Activated CD4-positive, alpha-beta T cell treated with anti-CD3 and anti-CD28 coated beads for 36 hours (primary cell): ENCODE results near the gene ARID5A. TPM values are rescaled to one million over a fixed set of nuclear protein-coding genes. Genes with fewer than 3 reads are reported as not detected.
A peak's percentile ranks its signal among the peaks of the same experiment; 100 is the strongest.

Source experiments
- ATAC-seq: fragments of 200-7000 bp; cut with Tn5 transposase; one replicate; pipeline ENCODE4 v1.10.0; 2021; ENCODE audit warnings: mild to moderate bottlenecking, moderate library complexity
- CTCF ChIA-PET: fragments of 350-600 bp; sonication (Branson Sonifier 250); formaldehyde crosslinking; loops from one replicate; lab custom pipeline; 2021; ENCODE audit warnings: antibody characterized with exemption; lab: Charles Lee
- POLR2A ChIA-PET: fragments of 350-600 bp; sonication (Branson Sonifier 250); formaldehyde crosslinking; loops from one replicate; lab custom pipeline; 2021; ENCODE audit warnings: antibody characterized with exemption, inconsistent platforms; lab: Charles Lee
- DNase-seq: peaks from one replicate; pipeline ENCODE4 v3.0.0-alpha.2; 2020
- H3K27ac Mint-ChIP-seq: one replicate; pipeline ENCODE4 v1.8.0; 2021; ENCODE audit warnings: mixed read lengths
- H3K27me3 Mint-ChIP-seq: one replicate; pipeline ENCODE4 v1.8.0; 2021; ENCODE audit warnings: mixed read lengths
- H3K36me3 Mint-ChIP-seq: one replicate; pipeline ENCODE4 v1.8.0; 2021; ENCODE audit warnings: low read depth, mixed read lengths
- H3K4me1 Mint-ChIP-seq: one replicate; pipeline ENCODE4 v1.8.0; 2021; ENCODE audit warnings: mixed read lengths
- H3K4me3 Mint-ChIP-seq: one replicate; pipeline ENCODE4 v1.8.0; 2021; ENCODE audit warnings: mild to moderate bottlenecking, moderate library complexity, mixed read lengths
- H3K9me3 Mint-ChIP-seq: one replicate; pipeline ENCODE4 v1.8.0; 2021; ENCODE audit warnings: low read depth, mixed read lengths
- intact Hi-C, 2 experiments: fragments of 100-400 bp; cut with DNase I in 1 of 2; cut with micrococcal nuclease in 1 of 2; formaldehyde crosslinking; loops; one replicate each; pipeline versions ENCODE4 v1.14.2 to v1.15.1; 2022 to 2024; cut with DNase I, micrococcal nuclease
- total RNA-seq, 2 experiments: library from RNA; stranded (reverse); gene quantifications; one replicate each; pipeline ENCODE4 v1.2.3, GENCODE V29; 2021

Gene ARID5A
- total RNA-seq, 2 experiments from 2014 or later: 179 to 191 TPM

DNA sequence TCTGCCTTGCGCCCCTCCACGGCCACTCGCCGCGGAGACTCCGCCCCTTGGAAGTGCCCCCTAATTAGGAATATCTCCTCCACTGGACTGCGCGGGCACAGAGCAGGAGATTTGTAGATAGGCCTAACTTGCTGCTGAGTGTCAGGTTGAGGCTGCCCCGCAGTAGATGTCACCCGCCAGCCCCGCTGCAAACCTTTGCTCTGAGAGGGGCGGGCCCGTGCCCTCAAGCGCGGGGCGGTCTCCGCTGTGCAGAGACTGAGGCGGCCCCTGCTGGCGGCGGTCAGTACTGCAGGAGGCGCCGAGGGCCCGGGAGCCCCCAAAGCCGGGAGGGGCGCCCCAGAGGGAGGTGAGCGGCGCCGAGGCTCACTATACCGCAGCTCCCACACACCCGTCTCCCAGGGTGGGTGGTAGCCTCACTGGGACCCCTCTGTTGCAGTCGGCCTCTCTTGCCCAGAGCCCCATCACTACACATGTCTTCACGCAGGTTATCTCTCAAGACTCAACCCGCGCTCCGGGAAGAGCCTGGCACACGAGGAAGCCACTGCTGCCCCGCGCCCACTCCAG lies 28.5 kb upstream of the ARID5A start:
- intact Hi-C loops: loop anchor here (1.0 to 5.0 kb wide), 11 partner anchors 22 to 515 kb away; partner anchors contain the start of genes CIAO1 (in 2 of the 2), SNRNP200 (in 1 of the 2), STARD7 (in 1 of the 2) and TMEM127 (in 1 of the 2)
- H3K27ac Mint-ChIP-seq: peak overlapping the region; percentile 43

DNA sequence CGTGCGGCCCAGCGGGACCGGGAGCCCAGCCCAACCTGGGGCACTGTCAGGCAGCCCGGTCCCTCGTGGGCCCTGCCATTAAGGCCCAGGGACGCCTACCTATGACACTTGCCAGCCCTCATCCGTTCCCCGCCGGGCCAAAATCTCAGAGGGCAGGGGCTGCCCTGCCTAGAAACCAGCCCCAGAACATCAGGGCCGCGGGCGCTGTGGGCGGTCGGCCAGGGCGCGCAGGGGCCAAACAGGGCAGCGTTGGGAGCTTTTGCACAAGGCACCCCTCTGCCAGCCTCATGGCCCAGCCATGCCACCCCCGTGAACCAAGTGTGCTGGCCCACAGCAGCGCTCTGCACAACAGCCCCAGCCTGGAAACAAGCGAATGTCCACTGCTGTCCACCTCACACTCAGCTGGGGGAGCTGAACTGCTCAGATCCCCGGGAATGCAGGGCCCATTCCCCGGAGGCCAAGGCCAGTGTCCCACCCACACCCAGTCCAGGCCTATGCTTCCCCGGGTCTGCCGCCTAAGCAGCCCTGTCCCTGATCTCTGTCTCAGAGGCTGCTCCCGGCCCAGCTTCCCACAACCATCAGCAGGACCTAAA lies 27.9 kb upstream of the ARID5A start:
- DNase-seq (no peak), ATAC-seq (no peak)
- Mint-ChIP-seq H3K27me3 (peaks cover 12% of the 10 kb centered on the region), H3K4me1 (peaks cover 18% of the 10 kb centered on the region), H3K4me3 (no peak overlapping the region), H3K36me3 (no peaks in the 10 kb centered on the region), H3K27ac (peak overlapping the region; percentile 39), H3K9me3 (no peaks in the 10 kb centered on the region)
- ChIA-PET CTCF (interaction anchor here (0.5 to 9.5 kb wide), 26 partner anchors 11 to 253 kb away, joined by 3 to 128 read pairs (median 3); no protein-coding TSS in a partner anchor), POLR2A (no interaction called here)
- intact Hi-C loops: loop anchor here (1.0 to 5.0 kb wide), 12 partner anchors 22 to 516 kb away; partner anchors contain the start of genes CIAO1 (in 2 of the 2), SNRNP200 (in 1 of the 2), STARD7 (in 1 of the 2) and TMEM127 (in 1 of the 2)

More for the DNA sequence above, 28.5 kb upstream of the ARID5A start:
- ATAC-seq (peak; percentile 89), DNase-seq (peak; percentile 94)
- H3K9me3 Mint-ChIP-seq: no peaks in the 10 kb centered on the region
- peaks cover 18% of the 10 kb centered on the region for H3K4me1 Mint-ChIP-seq
- no peaks in the 10 kb centered on the region for H3K36me3 Mint-ChIP-seq
- POLR2A ChIA-PET: interaction anchor here (0.6 kb wide), 1 partner anchor 170 kb away, joined by 3 read pairs; no protein-coding TSS in a partner anchor
- CTCF ChIA-PET: interaction anchor here (0.6 to 9.5 kb wide), 14 partner anchors 11 to 253 kb away, joined by 3 to 128 read pairs (median 3); no protein-coding TSS in a partner anchor
- H3K4me3 Mint-ChIP-seq: peak overlapping the region; percentile 65
- peaks cover 12% of the 10 kb centered on the region for H3K27me3 Mint-ChIP-seq

DNA sequence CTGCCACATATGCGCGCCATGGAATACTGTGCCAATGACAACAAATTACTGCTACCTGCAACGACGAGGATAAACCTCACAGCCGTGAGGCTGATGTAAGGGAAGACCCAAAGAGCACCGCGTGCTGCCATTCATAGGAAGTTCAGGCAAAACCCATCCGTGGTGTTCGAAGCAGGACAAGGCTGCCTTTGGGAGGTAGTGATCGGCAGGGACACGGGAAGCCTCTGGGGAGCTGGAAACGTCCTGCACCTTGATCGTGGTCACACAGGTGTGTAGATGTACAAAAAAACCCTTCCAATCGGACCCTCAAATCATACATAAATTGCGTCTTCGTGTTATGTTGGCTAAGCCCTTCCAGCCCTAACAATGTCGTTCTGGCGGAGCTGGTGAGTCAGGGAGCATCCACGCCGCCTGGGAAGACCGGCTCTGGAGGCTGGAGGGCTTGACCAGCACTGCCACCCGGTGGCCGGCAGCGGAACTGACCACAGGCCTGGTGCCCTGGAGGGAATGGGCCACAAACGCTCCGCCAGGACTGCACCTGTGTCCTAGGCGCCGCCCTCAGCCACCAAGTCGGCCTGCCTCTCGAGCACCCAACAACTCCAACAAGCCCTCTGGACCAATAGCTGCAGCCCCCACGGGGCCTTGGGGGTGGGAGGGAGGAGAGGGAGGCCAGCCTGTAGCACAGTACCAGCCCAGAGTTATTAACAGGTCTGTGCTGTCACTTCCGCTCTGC lies 27.3 kb upstream of the ARID5A start:
- Mint-ChIP-seq H3K4me1 (peaks cover 18% of the 10 kb centered on the region), H3K9me3 (no peaks in the 10 kb centered on the region), H3K4me3 (no peak overlapping the region), H3K27me3 (peaks cover 12% of the 10 kb centered on the region), H3K36me3 (no peaks in the 10 kb centered on the region), H3K27ac (peak overlapping the region; percentile 39)
- POLR2A ChIA-PET: no interaction called here
- peak; percentile 87 for DNase-seq
- intact Hi-C loops: loop anchor here (1.0 to 5.0 kb wide), 5 partner anchors 46 to 516 kb away; partner anchors contain the start of genes CIAO1 (in 1 of the 2) and TMEM127 (in 1 of the 2)
- ATAC-seq: peak; percentile 58
- CTCF ChIA-PET: interaction anchor here (0.5 to 9.5 kb wide), 32 partner anchors 10 to 306 kb away, joined by 3 to 128 read pairs (median 4); no protein-coding TSS in a partner anchor

DNA sequence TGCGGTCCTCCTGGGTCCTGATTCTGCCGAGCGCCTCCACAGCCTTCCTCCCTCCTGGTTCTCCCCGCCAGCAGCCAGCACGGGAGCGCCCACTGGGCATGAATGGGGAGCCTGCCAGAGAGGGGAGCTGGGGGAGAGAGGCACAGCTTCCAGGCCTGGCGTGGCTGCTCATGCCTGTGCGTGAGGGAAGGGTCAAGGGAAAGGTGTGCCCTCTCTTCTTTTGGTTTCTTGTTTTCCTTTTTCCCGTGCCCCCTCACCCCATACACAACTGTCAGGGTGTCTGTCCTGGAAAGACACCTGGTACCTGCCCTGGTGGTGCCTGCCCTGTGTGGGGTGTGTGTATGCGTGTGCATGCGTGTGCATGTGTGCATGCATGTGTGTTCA lies 26.7 kb upstream of the ARID5A start:
- H3K4me3 Mint-ChIP-seq: no peak overlapping the region
- H3K27me3 Mint-ChIP-seq: peaks cover 12% of the 10 kb centered on the region
- intact Hi-C loops: loop anchor here (1.0 to 5.0 kb wide), 5 partner anchors 45 to 517 kb away; partner anchors contain the start of genes CIAO1 (in 1 of the 2) and TMEM127 (in 1 of the 2)
- no peak for DNase-seq
- no peaks in the 10 kb centered on the region for H3K36me3 Mint-ChIP-seq
- POLR2A ChIA-PET: interaction anchor here (0.5 kb wide), 1 partner anchor 22 kb away, joined by 3 read pairs; no protein-coding TSS in a partner anchor
- no peak overlapping the region for H3K27ac Mint-ChIP-seq
- no peak for ATAC-seq
- no peaks in the 10 kb centered on the region for H3K9me3 Mint-ChIP-seq
- CTCF ChIA-PET: interaction anchor here (0.7 to 9.5 kb wide), 20 partner anchors 9 to 307 kb away, joined by 3 to 128 read pairs (median 6); no protein-coding TSS in a partner anchor
- H3K4me1 Mint-ChIP-seq: peaks cover 18% of the 10 kb centered on the region

DNA sequence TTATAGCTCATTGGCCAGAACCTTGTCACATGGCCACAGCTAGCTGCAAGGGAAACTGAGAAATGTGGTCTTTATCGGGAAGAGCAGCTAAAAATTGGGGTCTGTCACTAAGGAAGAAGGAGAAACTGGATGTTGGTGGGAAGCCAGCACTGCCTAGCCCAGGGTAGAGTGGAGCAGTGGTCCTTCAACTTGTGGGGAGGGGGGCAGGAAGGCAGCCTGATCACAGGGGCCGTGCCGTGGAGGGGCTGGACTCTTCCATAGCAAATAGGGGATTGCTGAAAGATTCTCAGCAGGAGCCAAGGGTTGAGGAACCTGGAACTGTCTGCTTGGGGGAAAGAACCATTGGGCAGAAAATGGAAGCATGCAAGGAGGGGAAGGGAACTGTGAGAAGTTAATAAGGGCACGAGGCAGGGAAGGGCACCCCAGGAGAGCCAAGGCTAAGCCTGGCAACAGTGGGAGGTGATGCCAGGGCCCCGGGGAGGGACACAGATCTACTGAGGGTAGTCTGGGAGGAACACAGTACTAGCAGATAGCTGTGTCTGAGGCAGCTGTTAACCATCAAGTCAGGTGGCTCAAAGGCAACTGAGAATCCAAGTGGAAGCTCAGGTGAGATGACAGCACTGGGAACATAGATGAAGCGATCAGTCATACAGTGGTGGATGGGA lies 25.5 kb upstream of the ARID5A start:
- Mint-ChIP-seq H3K4me1 (peaks cover 18% of the 10 kb centered on the region), H3K4me3 (no peak overlapping the region), H3K27ac (peak overlapping the region; percentile 55), H3K36me3 (no peaks in the 10 kb centered on the region), H3K9me3 (peaks cover 3% of the 10 kb centered on the region), H3K27me3 (peaks cover 12% of the 10 kb centered on the region)
- ChIA-PET CTCF (interaction anchor here (0.6 to 9.5 kb wide), 15 partner anchors 8 to 308 kb away, joined by 3 to 128 read pairs (median 7); no protein-coding TSS in a partner anchor), POLR2A (interaction anchor here (0.6 to 1.2 kb wide), 3 partner anchors 16 to 104 kb away, joined by 3 to 6 read pairs (median 3); no protein-coding TSS in a partner anchor)
- DNase-seq: no peak
- intact Hi-C loops: no loop called here
- no peak for ATAC-seq

DNA sequence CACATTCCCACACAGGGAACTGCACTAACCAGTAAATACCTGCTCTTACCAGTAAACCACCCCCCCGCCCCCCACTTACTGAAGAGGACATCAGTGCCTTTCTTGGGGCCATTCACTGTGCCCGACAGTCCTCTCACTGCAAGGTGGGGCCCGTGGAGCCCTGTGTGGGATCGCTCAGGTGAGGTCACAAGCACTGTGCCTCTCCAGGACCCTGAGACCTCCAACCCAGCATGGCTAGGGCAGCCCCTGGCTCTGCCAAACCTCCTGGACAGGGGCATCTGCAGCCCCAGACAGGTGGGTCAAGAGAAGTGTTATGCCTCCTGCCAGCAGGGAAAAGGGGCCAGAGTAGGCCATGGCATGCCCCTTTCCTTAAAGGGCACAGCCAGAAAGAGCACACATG lies 24.7 kb upstream of the ARID5A start:
- Mint-ChIP-seq H3K36me3 (no peaks in the 10 kb centered on the region), H3K9me3 (peaks cover 6% of the 10 kb centered on the region), H3K4me3 (no peak overlapping the region), H3K27me3 (peaks cover 12% of the 10 kb centered on the region), H3K4me1 (peaks cover 18% of the 10 kb centered on the region), H3K27ac (peak overlapping the region; percentile 13)
- CTCF ChIA-PET: interaction anchor here (0.6 to 9.5 kb wide), 5 partner anchors 11 to 294 kb away, joined by 3 to 128 read pairs (median 5); no protein-coding TSS in a partner anchor
- ATAC-seq: no peak
- DNase-seq: no peak
- intact Hi-C loops: no loop called here
- POLR2A ChIA-PET: interaction anchor here (0.6 kb wide), 1 partner anchor 42 kb away, joined by 3 read pairs; no protein-coding TSS in a partner anchor

DNA sequence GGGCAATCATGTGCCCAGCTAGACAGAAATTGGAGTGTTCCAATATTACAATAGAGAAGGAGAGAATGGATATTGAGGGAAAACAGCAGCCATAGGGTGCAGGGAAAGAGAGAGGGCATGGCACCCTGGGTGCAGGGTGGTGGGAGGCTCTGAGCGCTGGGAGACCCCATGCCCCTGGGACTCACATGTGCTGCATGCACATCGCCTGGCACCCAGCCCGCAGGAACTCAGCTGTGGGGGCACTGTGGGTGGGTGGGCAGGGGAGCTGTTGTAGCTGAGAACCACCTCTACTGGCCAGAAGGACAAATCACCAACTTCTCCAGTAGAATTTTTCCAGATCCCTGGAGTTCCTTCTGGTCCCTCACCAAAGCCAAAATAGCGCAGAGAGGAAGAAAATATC lies 24.2 kb upstream of the ARID5A start:
- CTCF ChIA-PET: interaction anchor here (0.7 to 9.5 kb wide), 4 partner anchors 9 to 195 kb away, joined by 3 to 128 read pairs (median 4); no protein-coding TSS in a partner anchor
- Mint-ChIP-seq H3K9me3 (peaks cover 10% of the 10 kb centered on the region), H3K4me3 (no peak overlapping the region), H3K4me1 (peaks cover 18% of the 10 kb centered on the region), H3K27ac (peak overlapping the region; percentile 13), H3K27me3 (peaks cover 12% of the 10 kb centered on the region), H3K36me3 (peaks cover 3% of the 10 kb centered on the region)
- ATAC-seq (no peak), DNase-seq (no peak)
- intact Hi-C loops: no loop called here
- POLR2A ChIA-PET: interaction anchor here (0.6 to 1.0 kb wide), 2 partner anchors 14 to 231 kb away, joined by 3 read pairs; no protein-coding TSS in a partner anchor

DNA sequence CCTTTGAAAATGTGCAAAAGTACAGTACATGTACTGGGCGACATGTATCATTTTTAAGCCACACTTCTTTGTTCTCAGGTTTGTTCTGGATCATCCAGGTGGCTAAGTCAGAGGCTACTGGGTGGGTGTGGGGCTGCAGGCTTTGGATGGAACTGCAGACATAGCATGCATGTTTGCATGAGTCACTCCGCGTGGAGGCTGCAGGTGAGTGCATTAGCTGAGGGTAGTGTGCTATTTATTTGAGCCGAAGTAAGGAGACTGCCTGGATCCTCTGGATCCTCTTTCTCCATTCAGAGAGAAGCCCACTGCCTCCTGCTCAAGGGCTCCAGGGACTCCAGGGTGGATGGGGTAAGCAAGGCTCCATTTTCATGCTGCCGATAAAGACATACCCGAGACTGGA lies 22.0 kb upstream of the ARID5A start:
- no peak overlapping the region for H3K27ac Mint-ChIP-seq
- intact Hi-C loops: no loop called here
- H3K27me3 Mint-ChIP-seq: peaks cover 10% of the 10 kb centered on the region
- peaks cover 11% of the 10 kb centered on the region for H3K9me3 Mint-ChIP-seq
- ChIA-PET CTCF (interaction anchor here (0.6 to 0.7 kb wide), 2 partner anchors 36 to 108 kb away, joined by 3 read pairs; no protein-coding TSS in a partner anchor), POLR2A (interaction anchor here (0.7 kb wide), 1 partner anchor 20 kb away, joined by 3 read pairs; no protein-coding TSS in a partner anchor)
- H3K4me3 Mint-ChIP-seq: no peak overlapping the region
- H3K36me3 Mint-ChIP-seq: peaks cover 4% of the 10 kb centered on the region
- H3K4me1 Mint-ChIP-seq: peaks cover 6% of the 10 kb centered on the region
- no peak for ATAC-seq
- no peak for DNase-seq

DNA sequence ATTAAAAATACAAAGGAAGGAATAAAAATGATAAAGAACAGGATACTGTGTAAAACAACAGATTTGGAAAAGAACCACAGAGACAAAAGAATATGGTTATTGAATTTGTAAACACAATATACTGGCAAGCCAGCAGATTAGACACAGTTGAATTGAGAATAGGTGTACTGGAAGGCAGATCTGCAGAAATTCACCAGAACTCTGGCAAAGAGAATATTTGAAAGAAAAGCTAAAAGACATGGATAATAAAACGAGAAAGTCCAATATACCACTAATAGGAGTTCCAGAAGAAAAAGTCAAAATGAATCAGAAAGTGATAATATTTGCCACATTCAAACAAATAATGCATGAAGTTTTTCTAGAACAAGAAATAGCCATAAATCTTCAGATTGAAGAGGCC lies 19.5 kb upstream of the ARID5A start:
- Mint-ChIP-seq H3K27me3 (no peaks in the 10 kb centered on the region), H3K27ac (no peak overlapping the region), H3K36me3 (peaks cover 4% of the 10 kb centered on the region), H3K4me3 (no peak overlapping the region), H3K4me1 (peaks cover 7% of the 10 kb centered on the region), H3K9me3 (peaks cover 11% of the 10 kb centered on the region)
- POLR2A ChIA-PET: no interaction called here
- DNase-seq (no peak), ATAC-seq (no peak)
- intact Hi-C loops: no loop called here
- CTCF ChIA-PET: interaction anchor here (1.0 kb wide), 1 partner anchor 168 kb away, joined by 3 read pairs; no protein-coding TSS in a partner anchor

DNA sequence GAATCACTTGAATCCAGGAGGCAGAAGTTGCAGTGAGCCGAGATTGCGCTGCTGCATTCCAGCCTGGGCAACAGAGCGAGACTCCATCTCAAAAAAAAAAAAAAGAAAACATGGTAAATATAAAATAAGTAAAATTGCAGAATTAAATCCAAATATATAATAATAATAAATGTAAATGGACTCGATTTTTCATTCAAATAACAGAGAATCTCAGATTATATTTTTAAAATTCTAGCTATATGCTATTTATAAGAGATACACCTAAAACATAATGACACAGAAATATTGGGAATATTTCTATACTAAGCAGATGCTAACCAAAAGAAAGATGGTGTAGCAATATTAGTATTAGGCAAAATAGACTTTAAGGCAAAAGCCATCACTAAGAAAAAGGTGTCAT lies 16.3 kb upstream of the ARID5A start:
- POLR2A ChIA-PET: no interaction called here
- CTCF ChIA-PET: interaction anchor here (0.7 to 1.8 kb wide), 4 partner anchors 11 to 113 kb away, joined by 3 to 12 read pairs (median 4); partner anchors contain the start of gene NEURL3
- peaks cover 30% of the 10 kb centered on the region for H3K4me1 Mint-ChIP-seq
- no peaks in the 10 kb centered on the region for H3K27me3 Mint-ChIP-seq
- peaks cover 11% of the 10 kb centered on the region for H3K9me3 Mint-ChIP-seq
- no peak overlapping the region for H3K27ac Mint-ChIP-seq
- ATAC-seq (no peak), DNase-seq (no peak)
- no peak overlapping the region for H3K4me3 Mint-ChIP-seq
- intact Hi-C loops: no loop called here
- peaks cover 4% of the 10 kb centered on the region for H3K36me3 Mint-ChIP-seq
